PC-3 (cell line): Measurements from ENCODE around the gene ENTHD1. TPM values are rescaled to one million over a fixed set of nuclear protein-coding genes. Genes with fewer than 3 reads are reported as not detected.

Experiments used
- ATAC-seq: fragments of 200-7000 bp; cut with Tn5 transposase; 2 replicates; pipeline ENCODE4 v1.9.1; 2020; ENCODE audit warnings: mild to moderate bottlenecking, moderate library complexity
- BruUV-seq: library from RNA; stranded (reverse); fragments of 400-500 nt; replicated peaks from 2 replicates; lab custom pipeline; 2021; lab: Mats Ljungman, UMichigan
- CTCF ChIA-PET: fragments of 300-600 bp; sonication (Branson Sonifier 250); formaldehyde crosslinking; loops from one replicate; lab custom pipeline; 2022; ENCODE audit warnings: antibody characterized with exemption; lab: Charles Lee
- POLR2A ChIA-PET: fragments of 300-600 bp; sonication (Branson Sonifier 250); formaldehyde crosslinking; loops from one replicate; lab custom pipeline; 2022; ENCODE audit warnings: antibody characterized with exemption; ENCODE audit not compliant: unreplicated experiment; lab: Charles Lee
- DNase-seq: peaks from one replicate; pipeline ENCODE4 v3.0.0-alpha.2; 2015
- H2AFZ ChIP-seq: fragments of 300-600 bp; sonication (generic); 2 replicates; pipeline ENCODE4 v1.6.0; 2016; ENCODE audit warnings: antibody characterized with exemption, low read length
- H3F3A ChIP-seq: fragments of 300-600 bp; sonication (generic); one replicate; pipeline ENCODE4 v1.6.0; 2017; ENCODE audit warnings: antibody characterized with exemption, low read length, control low read depth, mild to moderate bottlenecking; ENCODE audit not compliant: unreplicated experiment
- H3K27ac ChIP-seq: fragments of 300-600 bp; sonication (generic); 2 replicates; pipeline ENCODE4 v1.5.1; 2016; ENCODE audit warnings: mild to moderate bottlenecking, low read length
- H3K27me3 ChIP-seq: fragments of 300-600 bp; sonication (generic); 2 replicates; pipeline ENCODE4 v1.6.1; 2016; ENCODE audit warnings: low read length, mixed read lengths
- H3K36me3 ChIP-seq: fragments of 300-600 bp; sonication (generic); 2 replicates; pipeline ENCODE4 v1.6.1; 2016; ENCODE audit warnings: low read depth, mixed run types, low read length, mixed read lengths
- H3K4me1 ChIP-seq: fragments of 300-600 bp; sonication (generic); 2 replicates; pipeline ENCODE4 v1.5.1; 2016; ENCODE audit warnings: low read length; ENCODE audit not compliant: insufficient read depth
- H3K4me2 ChIP-seq: fragments of 300-600 bp; sonication (generic); 2 replicates; pipeline ENCODE4 v1.6.0; 2016; ENCODE audit warnings: low read length
- H3K4me3 ChIP-seq: fragments of 300-600 bp; sonication (generic); 2 replicates; pipeline ENCODE4 v1.5.1; 2016; ENCODE audit warnings: mild to moderate bottlenecking, low read length, mixed read lengths
- H3K79me2 ChIP-seq: fragments of 300-600 bp; sonication (generic); 2 replicates; pipeline ENCODE4 v1.6.1; 2017; ENCODE audit warnings: low read length, mixed read lengths
- H3K9ac ChIP-seq: fragments of 300-600 bp; sonication (generic); 2 replicates; pipeline ENCODE4 v1.6.0; 2016; ENCODE audit warnings: mild to moderate bottlenecking, low read length
- H3K9me2 ChIP-seq: fragments of 300-600 bp; sonication (generic); replicated peaks from 2 replicates; pipeline ENCODE4 v1.6.1; 2016; ENCODE audit warnings: mixed run types, low read length, mixed read lengths
- H3K9me3 ChIP-seq: fragments of 300-600 bp; sonication (generic); 2 replicates; pipeline ENCODE4 v1.6.1; 2016; ENCODE audit warnings: low read length, mixed read lengths
- H4K20me1 ChIP-seq: fragments of 300-600 bp; sonication (generic); 2 replicates; pipeline ENCODE4 v1.6.1; 2016; ENCODE audit warnings: low read length, mixed read lengths
- CTCF ChIP-seq: fragments of 300-600 bp; sonication (generic); conservative IDR thresholded peaks from 2 replicates; pipeline ENCODE4 v1.5.1; 2017; ENCODE audit warnings: antibody characterized with exemption, low read depth, mild to moderate bottlenecking, low read length
- EZH2 ChIP-seq: fragments of 300-600 bp; sonication (generic); IDR thresholded peaks from one replicate; pipeline ENCODE4 v1.6.1; 2017; ENCODE audit warnings: antibody characterized with exemption, mild to moderate bottlenecking, low read length; ENCODE audit not compliant: unreplicated experiment
- EZH2phosphoT487 ChIP-seq: fragments of 300-600 bp; sonication (generic); IDR thresholded peaks from 2 replicates; pipeline ENCODE4 v1.6.1; 2018; ENCODE audit warnings: mild to moderate bottlenecking, antibody characterized with exemption, low read length, borderline replicate concordance
- intact Hi-C: fragments of 100-400 bp; cut with micrococcal nuclease; formaldehyde crosslinking; loops from 2 replicates; pipeline ENCODE4 v1.9.0; 2023
- total RNA-seq: library from RNA; depleted of rRNA; stranded (reverse); fragments of >200 nt; gene quantifications from 2 replicates; pipeline ENCODE4 v1.2.3, GENCODE V29; 2014

The ENTHD1 gene
- total RNA-seq, 1 experiment from 2014 or later = not detected

- no peak overlapping the region for H3K4me3 ChIP-seq
- H3K4me1 ChIP-seq = no peaks in the 10 kb centered on the region
- H3K79me2 ChIP-seq = no peaks in the 10 kb centered on the region
- no peaks in the 10 kb centered on the region for H3K9me2 ChIP-seq
- H4K20me1 ChIP-seq = no peaks in the 10 kb centered on the region
- no peaks in the 10 kb centered on the region for H3F3A ChIP-seq
- POLR2A ChIA-PET = no interaction called here
- no peak overlapping the region for H2AFZ ChIP-seq
- intact Hi-C loops = no loop called here
- no peak overlapping the region for H3K27ac ChIP-seq
- CTCF ChIA-PET = no interaction called here
- H3K9ac ChIP-seq = no peak overlapping the region
- H3K36me3 ChIP-seq = no peaks in the 10 kb centered on the region
- no peak for ATAC-seq
- BruUV-seq = no TSS peak
- DNase-seq = no peak
- H3K4me2 ChIP-seq = no peak overlapping the region
- peaks cover 75% of the 10 kb centered on the region for H3K27me3 ChIP-seq
- H3K9me3 ChIP-seq = no peaks in the 10 kb centered on the region
- TF ChIP-seq CTCF (no peak), EZH2 (no peak), EZH2phosphoT487 (no peak)
Measured at GRCh38 chr22:39710380-39711150, 183.0 kb downstream of the ENTHD1 start.

GRCh38 chr22:39707816-39708215, 185.7 kb downstream of the ENTHD1 start:
- TF ChIP-seq CTCF (no peak), EZH2phosphoT487 (no peak), EZH2 (no peak)
- Histone ChIP-seq H2AFZ (no peak overlapping the region), H4K20me1 (no peaks in the 10 kb centered on the region), H3K79me2 (no peaks in the 10 kb centered on the region), H3K9me2 (no peaks in the 10 kb centered on the region), H3K4me1 (no peaks in the 10 kb centered on the region), H3K4me2 (no peak overlapping the region), H3K36me3 (no peaks in the 10 kb centered on the region), H3K9ac (no peak overlapping the region), H3K27me3 (peaks cover 65% of the 10 kb centered on the region), H3K4me3 (no peak overlapping the region), H3K9me3 (no peaks in the 10 kb centered on the region), H3K27ac (no peak overlapping the region), H3F3A (no peaks in the 10 kb centered on the region)
- POLR2A ChIA-PET = no interaction called here
- BruUV-seq = no TSS peak
- intact Hi-C loops = no loop called here
- CTCF ChIA-PET = no interaction called here
- no peak for DNase-seq
- ATAC-seq = no peak

GRCh38 chr22:39707351-39707750, 186.2 kb downstream of the ENTHD1 start:
- Histone ChIP-seq H3K27me3 (peaks cover 61% of the 10 kb centered on the region), H4K20me1 (no peaks in the 10 kb centered on the region), H3K9ac (no peak overlapping the region), H3K4me2 (no peak overlapping the region), H3K4me3 (no peak overlapping the region), H3K27ac (no peak overlapping the region), H3K4me1 (no peaks in the 10 kb centered on the region), H3K9me3 (no peaks in the 10 kb centered on the region), H3K9me2 (no peaks in the 10 kb centered on the region), H3K36me3 (no peaks in the 10 kb centered on the region), H3F3A (no peaks in the 10 kb centered on the region), H2AFZ (no peak overlapping the region), H3K79me2 (no peaks in the 10 kb centered on the region)
- BruUV-seq = no TSS peak
- intact Hi-C loops = no loop called here
- POLR2A ChIA-PET = no interaction called here
- DNase-seq (no peak), ATAC-seq (no peak)
- CTCF ChIA-PET = interaction anchor here (0.6 kb wide), 1 partner anchor 30 kb away, joined by 3 read pairs; no protein-coding TSS in a partner anchor
- TF ChIP-seq CTCF (no peak), EZH2 (no peak), EZH2phosphoT487 (no peak)
